Astrocyte (in vitro differentiated cells and primary cell): ENCODE results near the gene FAM98C. TPM values are rescaled to one million over a fixed set of nuclear protein-coding genes. Genes with fewer than 3 reads are reported as not detected.

Experiments used
- DNase-seq: peaks from one replicate; pipeline ENCODE4 v3.0.0-alpha.2; 2010; ENCODE audit warnings: low read depth
- FAIRE-seq: peaks from 2 replicates; lab custom pipeline; 2011; peaks lifted over from hg19 to GRCh38; lab: Jason Lieb, UNC
- H2AFZ ChIP-seq: 2 replicates; pipeline ENCODE4 v1.6.0; 2012; ENCODE audit warnings: low read depth, low read length, inconsistent platforms
- H3K27ac ChIP-seq: 2 replicates; pipeline ENCODE4 v1.5.1; 2011; ENCODE audit warnings: low read depth, low read length, inconsistent platforms
- H3K27me3 ChIP-seq: 2 replicates; pipeline ENCODE4 v1.6.0; 2011; ENCODE audit warnings: low read length, inconsistent platforms; ENCODE audit not compliant: insufficient read depth
- H3K36me3 ChIP-seq: 2 replicates; pipeline ENCODE4 v1.5.1; 2011; ENCODE audit warnings: low read length, inconsistent platforms; ENCODE audit not compliant: insufficient read depth
- H3K4me1 ChIP-seq: 2 replicates; pipeline ENCODE4 v1.5.1; 2011; ENCODE audit warnings: low read length, inconsistent platforms; ENCODE audit not compliant: insufficient read depth
- H3K4me2 ChIP-seq: 2 replicates; pipeline ENCODE4 v1.6.0; 2012; ENCODE audit warnings: low read length, inconsistent platforms
- H3K4me3 ChIP-seq: 2 replicates; pipeline ENCODE4 v1.5.1; 2011; ENCODE audit warnings: low read depth, mild to moderate bottlenecking, low read length, inconsistent platforms; ENCODE audit not compliant: insufficient read depth
- H3K79me2 ChIP-seq: 2 replicates; pipeline ENCODE4 v1.6.0; 2012; ENCODE audit warnings: mild to moderate bottlenecking, low read length, inconsistent platforms; ENCODE audit not compliant: insufficient read depth
- H3K9ac ChIP-seq: 2 replicates; pipeline ENCODE4 v1.6.0; 2012; ENCODE audit warnings: mild to moderate bottlenecking, low read length, inconsistent platforms
- H3K9me3 ChIP-seq: 2 replicates; pipeline ENCODE4 v1.5.1; 2012; ENCODE audit warnings: low read depth, mild to moderate bottlenecking, low read length, inconsistent platforms; ENCODE audit not compliant: insufficient read depth
- H4K20me1 ChIP-seq: 2 replicates; pipeline ENCODE4 v1.6.0; 2012; ENCODE audit warnings: low read length, inconsistent platforms; ENCODE audit not compliant: insufficient read depth
- H3K27ac Mint-ChIP-seq: one replicate; pipeline ENCODE4 v1.8.0; 2021; ENCODE audit warnings: mild to moderate bottlenecking, mixed read lengths; ENCODE audit not compliant: unreplicated experiment
- H3K27me3 Mint-ChIP-seq: one replicate; pipeline ENCODE4 v1.8.0; 2021; ENCODE audit warnings: low read depth, mixed read lengths; ENCODE audit not compliant: unreplicated experiment
- H3K36me3 Mint-ChIP-seq: one replicate; pipeline ENCODE4 v1.8.0; 2021; ENCODE audit warnings: low read depth, mixed read lengths; ENCODE audit not compliant: unreplicated experiment
- H3K4me1 Mint-ChIP-seq: one replicate; pipeline ENCODE4 v1.8.0; 2021; ENCODE audit warnings: low read depth, mixed read lengths; ENCODE audit not compliant: unreplicated experiment
- H3K4me3 Mint-ChIP-seq: one replicate; pipeline ENCODE4 v1.8.0; 2021; ENCODE audit warnings: mild to moderate bottlenecking, moderate library complexity, mixed read lengths; ENCODE audit not compliant: unreplicated experiment
- H3K9me3 Mint-ChIP-seq: one replicate; pipeline ENCODE4 v1.8.0; 2021; ENCODE audit warnings: mild to moderate bottlenecking, mixed read lengths; ENCODE audit not compliant: unreplicated experiment
- EZH2 ChIP-seq: IDR thresholded peaks from 2 replicates; pipeline ENCODE4 v1.6.1; 2012; ENCODE audit warnings: mild to moderate bottlenecking, low read length, inconsistent platforms; ENCODE audit not compliant: insufficient read depth
- total RNA-seq: library from RNA; stranded (reverse); gene quantifications from 2 replicates; pipeline ENCODE4 v1.2.1, GENCODE V29; 2021
- TF ChIP-seq, protein P1 (sequence below): IDR thresholded peaks from 2 replicates; pipeline ENCODE4 v1.5.1; 2011; ENCODE audit warnings: low read depth, mild to moderate bottlenecking, inconsistent platforms, low read length, moderate library complexity; ENCODE audit not compliant: insufficient read depth

Gene FAM98C
- total RNA-seq, 1 donor from 2014 or later: 15.0 TPM

DNA sequence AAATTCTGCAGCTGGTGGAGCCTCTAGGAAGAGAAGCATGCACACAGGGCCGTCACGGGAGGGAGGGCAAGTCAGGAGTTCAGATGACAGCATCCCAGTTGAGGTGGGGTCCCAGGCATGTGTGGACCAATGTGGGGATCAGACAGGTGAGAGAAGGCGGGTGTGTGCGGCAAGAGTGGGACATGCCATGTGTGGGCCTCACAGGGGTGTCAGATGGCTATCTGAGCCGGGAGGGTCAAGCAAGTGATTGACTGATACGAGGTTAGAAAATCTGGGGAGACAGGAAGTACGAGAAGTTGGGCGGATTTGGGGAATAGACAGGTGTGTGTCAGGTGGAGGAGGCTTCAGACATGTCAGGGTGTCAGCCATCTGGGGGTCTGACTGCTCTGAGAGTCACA, 14.3 kb downstream of the FAM98C start:
- Histone ChIP-seq H2AFZ (no peak overlapping the region), H3K4me2 (no peak overlapping the region), H3K9me3 (no peaks in the 10 kb centered on the region), H3K27ac (no peak overlapping the region), H3K4me1 (no peaks in the 10 kb centered on the region), H3K9ac (no peak overlapping the region), H3K36me3 (no peaks in the 10 kb centered on the region), H3K79me2 (no peaks in the 10 kb centered on the region), H3K27me3 (peaks cover 16% of the 10 kb centered on the region), H4K20me1 (no peaks in the 10 kb centered on the region), H3K4me3 (no peak overlapping the region)
- no peak overlapping the region for H3K27ac Mint-ChIP-seq
- H3K4me1 Mint-ChIP-seq: no peaks in the 10 kb centered on the region
- H3K4me3 Mint-ChIP-seq: no peak overlapping the region
- H3K27me3 Mint-ChIP-seq: peaks cover 38% of the 10 kb centered on the region
- no peaks in the 10 kb centered on the region for H3K36me3 Mint-ChIP-seq
- no peak for FAIRE-seq
- DNase-seq: no peak
- TF ChIP-seq EZH2: no peak
- TF ChIP-seq, protein P1, sequence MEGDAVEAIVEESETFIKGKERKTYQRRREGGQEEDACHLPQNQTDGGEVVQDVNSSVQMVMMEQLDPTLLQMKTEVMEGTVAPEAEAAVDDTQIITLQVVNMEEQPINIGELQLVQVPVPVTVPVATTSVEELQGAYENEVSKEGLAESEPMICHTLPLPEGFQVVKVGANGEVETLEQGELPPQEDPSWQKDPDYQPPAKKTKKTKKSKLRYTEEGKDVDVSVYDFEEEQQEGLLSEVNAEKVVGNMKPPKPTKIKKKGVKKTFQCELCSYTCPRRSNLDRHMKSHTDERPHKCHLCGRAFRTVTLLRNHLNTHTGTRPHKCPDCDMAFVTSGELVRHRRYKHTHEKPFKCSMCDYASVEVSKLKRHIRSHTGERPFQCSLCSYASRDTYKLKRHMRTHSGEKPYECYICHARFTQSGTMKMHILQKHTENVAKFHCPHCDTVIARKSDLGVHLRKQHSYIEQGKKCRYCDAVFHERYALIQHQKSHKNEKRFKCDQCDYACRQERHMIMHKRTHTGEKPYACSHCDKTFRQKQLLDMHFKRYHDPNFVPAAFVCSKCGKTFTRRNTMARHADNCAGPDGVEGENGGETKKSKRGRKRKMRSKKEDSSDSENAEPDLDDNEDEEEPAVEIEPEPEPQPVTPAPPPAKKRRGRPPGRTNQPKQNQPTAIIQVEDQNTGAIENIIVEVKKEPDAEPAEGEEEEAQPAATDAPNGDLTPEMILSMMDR: no peak
- peaks cover 2% of the 10 kb centered on the region for H3K9me3 Mint-ChIP-seq

GRCh38 chr19:38417544-38418506, 14.9 kb downstream of the FAM98C start:
- Histone ChIP-seq H3K9ac (no peak overlapping the region), H3K4me3 (no peak overlapping the region), H3K36me3 (no peaks in the 10 kb centered on the region), H3K4me1 (no peaks in the 10 kb centered on the region), H3K4me2 (peak overlapping the region; percentile 65), H3K9me3 (no peaks in the 10 kb centered on the region), H2AFZ (peak overlapping the region; percentile 11), H3K27me3 (peaks cover 16% of the 10 kb centered on the region), H3K79me2 (no peaks in the 10 kb centered on the region), H4K20me1 (no peaks in the 10 kb centered on the region), H3K27ac (no peak overlapping the region)
- H3K36me3 Mint-ChIP-seq: no peaks in the 10 kb centered on the region
- peak overlapping the region; percentile 71 for H3K4me3 Mint-ChIP-seq
- DNase-seq: no peak
- FAIRE-seq: no peak
- no peak for TF ChIP-seq EZH2
- TF ChIP-seq, protein P1: no peak
- no peaks in the 10 kb centered on the region for H3K4me1 Mint-ChIP-seq
- H3K27me3 Mint-ChIP-seq: peaks cover 37% of the 10 kb centered on the region
- no peak overlapping the region for H3K27ac Mint-ChIP-seq
- no peaks in the 10 kb centered on the region for H3K9me3 Mint-ChIP-seq

DNA sequence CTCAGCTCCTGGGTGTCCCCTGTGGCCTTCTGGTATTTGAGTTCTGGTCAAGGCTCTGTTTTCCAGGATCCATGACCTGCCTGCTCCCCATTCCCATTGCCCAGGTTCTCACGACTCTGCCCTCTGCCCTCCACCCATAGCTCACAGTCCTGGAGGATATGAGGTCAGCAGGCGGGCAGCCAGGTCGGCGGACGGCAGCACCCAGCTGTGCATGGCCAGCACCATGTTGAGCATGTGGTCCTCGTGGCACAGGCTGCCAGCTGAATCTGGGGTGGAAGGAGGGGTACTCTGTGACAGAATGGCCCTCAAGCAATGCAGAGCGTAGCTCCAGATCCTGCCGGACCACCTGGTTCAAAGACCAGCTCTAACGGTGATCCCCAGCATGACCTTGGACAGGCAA, 18.0 kb downstream of the FAM98C start:
- no peak overlapping the region for H3K4me3 ChIP-seq
- H3K27me3 Mint-ChIP-seq: peaks cover 41% of the 10 kb centered on the region
- no peak overlapping the region for H2AFZ ChIP-seq
- H3K79me2 ChIP-seq: no peaks in the 10 kb centered on the region
- H3K27ac ChIP-seq: no peak overlapping the region
- no peak overlapping the region for H3K9ac ChIP-seq
- FAIRE-seq (no peak), DNase-seq (no peak)
- no peaks in the 10 kb centered on the region for H3K4me1 ChIP-seq
- TF ChIP-seq EZH2: no peak
- TF ChIP-seq, protein P1: no peak
- no peaks in the 10 kb centered on the region for H3K9me3 Mint-ChIP-seq
- H3K27me3 ChIP-seq: peaks cover 18% of the 10 kb centered on the region
- H3K4me1 Mint-ChIP-seq: no peaks in the 10 kb centered on the region
- no peak overlapping the region for H3K27ac Mint-ChIP-seq
- no peaks in the 10 kb centered on the region for H3K9me3 ChIP-seq
- H3K4me2 ChIP-seq: no peak overlapping the region
- no peaks in the 10 kb centered on the region for H4K20me1 ChIP-seq
- H3K36me3 ChIP-seq: no peaks in the 10 kb centered on the region
- no peak overlapping the region for H3K4me3 Mint-ChIP-seq
- peaks cover 2% of the 10 kb centered on the region for H3K36me3 Mint-ChIP-seq
